HepG2 (cell line): ENCODE data around the gene MYO1B. TPM values are rescaled to one million over a fixed set of nuclear protein-coding genes. Genes with fewer than 3 reads are reported as not detected.
A peak's percentile ranks its signal among the peaks of the same experiment; 100 is the strongest.

Experiments
- GTF2F1 ChIP-seq: fragments of 150-350 bp; IDR thresholded peaks from 2 replicates; pipeline ENCODE4 v1.6.1; 2014; ENCODE audit warnings: low read length
- HHEX ChIP-seq: IDR thresholded peaks from 2 replicates; pipeline ENCODE4 v1.6.1; 2016; ENCODE audit warnings: control low read depth
- HOXA5 ChIP-seq: sonication (generic); formaldehyde crosslinking; IDR thresholded peaks from 2 replicates; pipeline ENCODE4 v1.4.0; 2020; ENCODE audit warnings: missing genetic modification reagents
- NBN ChIP-seq: fragments of 450-650 bp; conservative IDR thresholded peaks from 2 replicates; pipeline ENCODE4 v1.6.1; 2017
- NFE2L2 ChIP-seq: fragments of 150-350 bp; IDR thresholded peaks from 2 replicates; pipeline ENCODE4 v1.6.1; 2014; ENCODE audit warnings: low read length
- RXRB ChIP-seq: IDR thresholded peaks from 2 replicates; pipeline ENCODE4 v1.6.1; 2016; ENCODE audit warnings: borderline replicate concordance, missing genetic modification reagents, missing compliant biosample characterization
- SALL1 ChIP-seq: sonication (generic); formaldehyde crosslinking; IDR thresholded peaks from 2 replicates; pipeline ENCODE4 v1.8.0; 2022; ENCODE audit warnings: mild to moderate bottlenecking, missing genetic modification reagents
- SETDB1 ChIP-seq: sonication (generic); formaldehyde crosslinking; IDR thresholded peaks from 2 replicates; pipeline ENCODE4 v1.5.1; 2020; ENCODE audit warnings: missing genetic modification reagents, mild to moderate bottlenecking, borderline replicate concordance
- SP2 ChIP-seq: sonication (generic); formaldehyde crosslinking; IDR thresholded peaks from 2 replicates; pipeline ENCODE4 v1.5.1; 2020; ENCODE audit warnings: mild to moderate bottlenecking, missing genetic modification reagents
- ZFAT ChIP-seq: sonication (generic); formaldehyde crosslinking; conservative IDR thresholded peaks from 2 replicates; pipeline ENCODE4 v1.8.1; 2023; ENCODE audit warnings: missing genetic modification reagents, inconsistent platforms
- ZNF33B ChIP-seq: sonication (generic); formaldehyde crosslinking; IDR thresholded peaks from 2 replicates; pipeline ENCODE4 v1.5.1; 2020; ENCODE audit warnings: mild to moderate bottlenecking, missing genetic modification reagents
- ZNF460 ChIP-seq: sonication (generic); formaldehyde crosslinking; IDR thresholded peaks from 2 replicates; pipeline ENCODE4 v1.5.1; 2020; ENCODE audit warnings: missing genetic modification reagents, mild to moderate bottlenecking, borderline replicate concordance
- ZNF468 ChIP-seq: sonication (generic); formaldehyde crosslinking; IDR thresholded peaks from 2 replicates; pipeline ENCODE4 v1.8.0; 2022; ENCODE audit warnings: mild to moderate bottlenecking, moderate library complexity, missing genetic modification reagents
- ZNF562 ChIP-seq: sonication (generic); formaldehyde crosslinking; IDR thresholded peaks from 2 replicates; pipeline ENCODE4 v1.8.0; 2022; ENCODE audit warnings: missing genetic modification reagents, borderline replicate concordance
- ZNF773 ChIP-seq: sonication (generic); formaldehyde crosslinking; IDR thresholded peaks from 2 replicates; pipeline ENCODE4 v1.4.0; 2020; ENCODE audit warnings: missing genetic modification reagents, borderline replicate concordance
- ZNF790 ChIP-seq: sonication (generic); formaldehyde crosslinking; IDR thresholded peaks from 2 replicates; pipeline ENCODE4 v1.8.0; 2022; ENCODE audit warnings: missing genetic modification reagents, mild to moderate bottlenecking, borderline replicate concordance
- polyA plus RNA-seq, 8 experiments: library from polyadenylated mRNA; depleted of rRNA in 3 of 8; stranded (reverse) in 7 of 8; unstranded in 1 of 8; fragments of >200 nt; fragmentation: Illumina TruSeq in 4 of 8; extraction: Trizol in 4 of 8; gene quantifications; 2 replicates each; pipeline versions ENCODE4 v1.2.1 to v1.2.3, GENCODE V29; 2011 to 2016; ENCODE audit warnings: low read depth in 4 of 8, missing spikeins in 1 of 8, mixed read lengths in 1 of 8; ENCODE audit not compliant: insufficient read depth in 1 of 8
- total RNA-seq, 5 experiments: library from RNA; depleted of rRNA; stranded (reverse); fragments of >200 nt; fragmentation: Illumina TruSeq; extraction: Trizol; gene quantifications; 2 replicates each; pipeline ENCODE4 v1.2.3, GENCODE V29; 2016; ENCODE audit warnings: low read depth in 1 of 5
- TF ChIP-seq, protein P1 (sequence below): sonication (generic); formaldehyde crosslinking; conservative IDR thresholded peaks from 2 replicates; pipeline ENCODE4 v1.5.0; 2020; ENCODE audit warnings: missing genetic modification reagents
- TF ChIP-seq, protein P2 (sequence below): sonication (generic); formaldehyde crosslinking; IDR thresholded peaks from 2 replicates; pipeline ENCODE4 v1.4.0; 2020; ENCODE audit warnings: missing genetic modification reagents, borderline replicate concordance
- TF ChIP-seq, protein P3 (sequence below): sonication (generic); formaldehyde crosslinking; IDR thresholded peaks from 2 replicates; pipeline ENCODE4 v1.5.0; 2020; ENCODE audit warnings: mild to moderate bottlenecking, missing genetic modification reagents
- TF ChIP-seq, protein P4 (sequence below): sonication (generic); formaldehyde crosslinking; IDR thresholded peaks from 2 replicates; pipeline ENCODE4 v1.4.0; 2020; ENCODE audit warnings: missing genetic modification reagents
- TF ChIP-seq, protein P5 (sequence below): IDR thresholded peaks from 2 replicates; pipeline ENCODE4 v1.6.1; 2016; ENCODE audit warnings: missing compliant biosample characterization, missing genetic modification reagents, borderline replicate concordance

The MYO1B gene
- total and polyA plus RNA-seq, 2 of the 13 experiments (the other 11 are each of a cell fraction or from before 2014, with no cell fraction given): 36.9 to 89.8 TPM

DNA sequence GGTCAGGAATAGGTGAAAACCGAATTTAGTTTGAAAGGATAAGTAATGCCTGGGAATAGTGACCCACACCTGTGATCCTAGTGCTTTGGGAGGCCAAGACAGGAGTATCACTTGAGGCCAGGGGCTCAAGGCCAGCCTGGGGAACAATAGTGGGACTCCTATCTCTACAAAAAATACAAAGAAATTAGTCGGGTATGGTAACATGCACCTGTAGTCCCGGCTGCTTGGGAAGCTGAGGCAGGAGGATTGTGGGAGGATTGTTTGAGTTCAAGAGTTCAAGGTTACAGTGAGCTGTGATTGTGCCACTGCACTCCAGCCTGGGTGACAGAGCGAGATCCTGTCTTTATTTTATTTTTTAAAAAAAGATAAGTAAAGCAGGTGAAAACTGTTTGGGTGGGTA, 3.8 kb upstream of the MYO1B start (continued):
- TF ChIP-seq NFE2L2 (no peak), ZNF562 (CRISPR knock-in tag) (no peak), HOXA5 (CRISPR knock-in tag) (no peak), ZFAT (CRISPR knock-in tag) (no peak), SALL1 (0 out of 2 replicates have a peak, but pooled peaks have one; percentile 15), SETDB1 (CRISPR knock-in tag) (no peak), GTF2F1 (no peak), ZNF468 (CRISPR knock-in tag) (no peak), RXRB (CRISPR knock-in tag) (peak; percentile 62), ZNF33B (CRISPR knock-in tag) (no peak), SP2 (CRISPR knock-in tag) (no peak), NBN (no peak), ZNF773 (CRISPR knock-in tag) (no peak), HHEX (CRISPR knock-in tag) (no peak), ZNF460 (CRISPR knock-in tag) (no peak), ZNF790 (CRISPR knock-in tag) (no peak)
- TF ChIP-seq, protein P1, sequence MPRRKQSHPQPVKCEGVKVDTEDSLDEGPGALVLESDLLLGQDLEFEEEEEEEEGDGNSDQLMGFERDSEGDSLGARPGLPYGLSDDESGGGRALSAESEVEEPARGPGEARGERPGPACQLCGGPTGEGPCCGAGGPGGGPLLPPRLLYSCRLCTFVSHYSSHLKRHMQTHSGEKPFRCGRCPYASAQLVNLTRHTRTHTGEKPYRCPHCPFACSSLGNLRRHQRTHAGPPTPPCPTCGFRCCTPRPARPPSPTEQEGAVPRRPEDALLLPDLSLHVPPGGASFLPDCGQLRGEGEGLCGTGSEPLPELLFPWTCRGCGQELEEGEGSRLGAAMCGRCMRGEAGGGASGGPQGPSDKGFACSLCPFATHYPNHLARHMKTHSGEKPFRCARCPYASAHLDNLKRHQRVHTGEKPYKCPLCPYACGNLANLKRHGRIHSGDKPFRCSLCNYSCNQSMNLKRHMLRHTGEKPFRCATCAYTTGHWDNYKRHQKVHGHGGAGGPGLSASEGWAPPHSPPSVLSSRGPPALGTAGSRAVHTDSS (CRISPR knock-in tag): no peak
- TF ChIP-seq, protein P2, sequence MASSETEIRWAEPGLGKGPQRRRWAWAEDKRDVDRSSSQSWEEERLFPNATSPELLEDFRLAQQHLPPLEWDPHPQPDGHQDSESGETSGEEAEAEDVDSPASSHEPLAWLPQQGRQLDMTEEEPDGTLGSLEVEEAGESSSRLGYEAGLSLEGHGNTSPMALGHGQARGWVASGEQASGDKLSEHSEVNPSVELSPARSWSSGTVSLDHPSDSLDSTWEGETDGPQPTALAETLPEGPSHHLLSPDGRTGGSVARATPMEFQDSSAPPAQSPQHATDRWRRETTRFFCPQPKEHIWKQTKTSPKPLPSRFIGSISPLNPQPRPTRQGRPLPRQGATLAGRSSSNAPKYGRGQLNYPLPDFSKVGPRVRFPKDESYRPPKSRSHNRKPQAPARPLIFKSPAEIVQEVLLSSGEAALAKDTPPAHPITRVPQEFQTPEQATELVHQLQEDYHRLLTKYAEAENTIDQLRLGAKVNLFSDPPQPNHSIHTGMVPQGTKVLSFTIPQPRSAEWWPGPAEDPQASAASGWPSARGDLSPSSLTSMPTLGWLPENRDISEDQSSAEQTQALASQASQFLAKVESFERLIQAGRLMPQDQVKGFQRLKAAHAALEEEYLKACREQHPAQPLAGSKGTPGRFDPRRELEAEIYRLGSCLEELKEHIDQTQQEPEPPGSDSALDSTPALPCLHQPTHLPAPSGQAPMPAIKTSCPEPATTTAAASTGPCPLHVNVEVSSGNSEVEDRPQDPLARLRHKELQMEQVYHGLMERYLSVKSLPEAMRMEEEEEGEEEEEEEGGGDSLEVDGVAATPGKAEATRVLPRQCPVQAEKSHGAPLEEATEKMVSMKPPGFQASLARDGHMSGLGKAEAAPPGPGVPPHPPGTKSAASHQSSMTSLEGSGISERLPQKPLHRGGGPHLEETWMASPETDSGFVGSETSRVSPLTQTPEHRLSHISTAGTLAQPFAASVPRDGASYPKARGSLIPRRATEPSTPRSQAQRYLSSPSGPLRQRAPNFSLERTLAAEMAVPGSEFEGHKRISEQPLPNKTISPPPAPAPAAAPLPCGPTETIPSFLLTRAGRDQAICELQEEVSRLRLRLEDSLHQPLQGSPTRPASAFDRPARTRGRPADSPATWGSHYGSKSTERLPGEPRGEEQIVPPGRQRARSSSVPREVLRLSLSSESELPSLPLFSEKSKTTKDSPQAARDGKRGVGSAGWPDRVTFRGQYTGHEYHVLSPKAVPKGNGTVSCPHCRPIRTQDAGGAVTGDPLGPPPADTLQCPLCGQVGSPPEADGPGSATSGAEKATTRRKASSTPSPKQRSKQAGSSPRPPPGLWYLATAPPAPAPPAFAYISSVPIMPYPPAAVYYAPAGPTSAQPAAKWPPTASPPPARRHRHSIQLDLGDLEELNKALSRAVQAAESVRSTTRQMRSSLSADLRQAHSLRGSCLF (CRISPR knock-in tag): no peak
- TF ChIP-seq, protein P3, sequence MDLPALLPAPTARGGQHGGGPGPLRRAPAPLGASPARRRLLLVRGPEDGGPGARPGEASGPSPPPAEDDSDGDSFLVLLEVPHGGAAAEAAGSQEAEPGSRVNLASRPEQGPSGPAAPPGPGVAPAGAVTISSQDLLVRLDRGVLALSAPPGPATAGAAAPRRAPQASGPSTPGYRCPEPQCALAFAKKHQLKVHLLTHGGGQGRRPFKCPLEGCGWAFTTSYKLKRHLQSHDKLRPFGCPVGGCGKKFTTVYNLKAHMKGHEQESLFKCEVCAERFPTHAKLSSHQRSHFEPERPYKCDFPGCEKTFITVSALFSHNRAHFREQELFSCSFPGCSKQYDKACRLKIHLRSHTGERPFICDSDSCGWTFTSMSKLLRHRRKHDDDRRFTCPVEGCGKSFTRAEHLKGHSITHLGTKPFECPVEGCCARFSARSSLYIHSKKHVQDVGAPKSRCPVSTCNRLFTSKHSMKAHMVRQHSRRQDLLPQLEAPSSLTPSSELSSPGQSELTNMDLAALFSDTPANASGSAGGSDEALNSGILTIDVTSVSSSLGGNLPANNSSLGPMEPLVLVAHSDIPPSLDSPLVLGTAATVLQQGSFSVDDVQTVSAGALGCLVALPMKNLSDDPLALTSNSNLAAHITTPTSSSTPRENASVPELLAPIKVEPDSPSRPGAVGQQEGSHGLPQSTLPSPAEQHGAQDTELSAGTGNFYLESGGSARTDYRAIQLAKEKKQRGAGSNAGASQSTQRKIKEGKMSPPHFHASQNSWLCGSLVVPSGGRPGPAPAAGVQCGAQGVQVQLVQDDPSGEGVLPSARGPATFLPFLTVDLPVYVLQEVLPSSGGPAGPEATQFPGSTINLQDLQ (CRISPR knock-in tag): no peak
- TF ChIP-seq, protein P4, sequence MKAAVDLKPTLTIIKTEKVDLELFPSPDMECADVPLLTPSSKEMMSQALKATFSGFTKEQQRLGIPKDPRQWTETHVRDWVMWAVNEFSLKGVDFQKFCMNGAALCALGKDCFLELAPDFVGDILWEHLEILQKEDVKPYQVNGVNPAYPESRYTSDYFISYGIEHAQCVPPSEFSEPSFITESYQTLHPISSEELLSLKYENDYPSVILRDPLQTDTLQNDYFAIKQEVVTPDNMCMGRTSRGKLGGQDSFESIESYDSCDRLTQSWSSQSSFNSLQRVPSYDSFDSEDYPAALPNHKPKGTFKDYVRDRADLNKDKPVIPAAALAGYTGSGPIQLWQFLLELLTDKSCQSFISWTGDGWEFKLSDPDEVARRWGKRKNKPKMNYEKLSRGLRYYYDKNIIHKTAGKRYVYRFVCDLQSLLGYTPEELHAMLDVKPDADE (CRISPR knock-in tag): no peak
- TF ChIP-seq, protein P5, sequence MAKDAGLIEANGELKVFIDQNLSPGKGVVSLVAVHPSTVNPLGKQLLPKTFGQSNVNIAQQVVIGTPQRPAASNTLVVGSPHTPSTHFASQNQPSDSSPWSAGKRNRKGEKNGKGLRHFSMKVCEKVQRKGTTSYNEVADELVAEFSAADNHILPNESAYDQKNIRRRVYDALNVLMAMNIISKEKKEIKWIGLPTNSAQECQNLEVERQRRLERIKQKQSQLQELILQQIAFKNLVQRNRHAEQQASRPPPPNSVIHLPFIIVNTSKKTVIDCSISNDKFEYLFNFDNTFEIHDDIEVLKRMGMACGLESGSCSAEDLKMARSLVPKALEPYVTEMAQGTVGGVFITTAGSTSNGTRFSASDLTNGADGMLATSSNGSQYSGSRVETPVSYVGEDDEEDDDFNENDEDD (CRISPR knock-in tag): no peak
